ENCODE measurements around the gene COTL1.

GRCh38 chr16:84657229-84657837, 39.5 kb upstream of the COTL1 start:
- no peak for TF ChIP-seq CTCF (CRISPR knock-in tag; IDR thresholded peaks at IDR 0.05)
- no peak for TF ChIP-seq ZNF382 (CRISPR knock-in tag; IDR thresholded peaks at IDR 0.05; ENCODE audit: borderline replicate concordance)
- TF ChIP-seq MAX (IDR thresholded peaks at IDR 0.05) = no peak
- no peak for TF ChIP-seq SIN3A (IDR thresholded peaks at IDR 0.05; ENCODE audit: borderline replicate concordance, low read depth, low read length)
- no peak for TF ChIP-seq MYC (CRISPR knock-in tag; IDR thresholded peaks at IDR 0.05; ENCODE audit: borderline replicate concordance)
- TF ChIP-seq DNMT1 (CRISPR knock-in tag; IDR thresholded peaks at IDR 0.05) = no peak
- no peak for TF ChIP-seq ZNF12 (CRISPR knock-in tag; IDR thresholded peaks at IDR 0.05)
- no peak for TF ChIP-seq POLR2AphosphoS5 (IDR thresholded peaks at IDR 0.05; ENCODE audit: low read depth, low read length)
- no peak for TF ChIP-seq HOXA7 (CRISPR knock-in tag; IDR thresholded peaks at IDR 0.05)
- TF ChIP-seq THAP8 (CRISPR knock-in tag; IDR thresholded peaks at IDR 0.05; ENCODE audit: borderline replicate concordance) = no peak
